Measurements from ENCODE around the gene PRDX5.

- TF ChIP-seq CTCF (tag by site-specific recombination; IDR thresholded peaks at IDR 0.05) (no peak), ZNF157 (tag by site-specific recombination; IDR thresholded peaks at IDR 0.05) (no peak)
These were observed 3.1 kb downstream of the PRDX5 start for GRCh38 chr11:64321026-64321425.

Measured in HEK293 (cell line).